ENCODE results near the gene ARID2. TPM values are rescaled to one million over a fixed set of nuclear protein-coding genes. Genes with fewer than 3 reads are reported as not detected.

ARID2 gene
- total and polyA plus RNA-seq, 10 donors, result 5.7 to 59.6 (median 42.6) TPM

DNA sequence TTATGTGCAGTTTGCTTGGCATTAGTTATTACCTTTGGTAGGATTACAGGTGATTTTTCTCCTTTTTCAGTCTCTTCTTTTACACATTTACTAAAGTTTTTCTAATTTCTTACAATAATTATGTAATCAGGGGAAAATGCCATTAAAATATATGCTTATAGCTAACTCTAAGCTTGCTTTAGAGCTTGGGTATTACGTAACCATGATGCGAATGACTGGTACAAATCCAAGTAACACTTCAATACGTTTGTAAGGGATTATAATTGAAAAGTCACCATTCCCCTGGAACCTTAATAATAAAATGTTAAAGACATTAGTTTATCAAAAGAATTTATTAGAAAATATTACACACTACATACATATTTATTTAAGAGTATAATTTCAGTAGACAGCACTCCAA lies 189.3 kb downstream of the ARID2 start:
- Histone ChIP-seq H3K4me1 (no peaks in the 10 kb centered on the region), H3K36me3 (peaks cover 3 to 72% (median 49%) of the 10 kb centered on the region in 6 donors), H3K27ac (no peak overlapping the region), H3K27me3 (replicated peaks in 1 of 7) (no peaks in the 10 kb centered on the region), H3K9me3 (peaks cover 0 to 9% (median 0%) of the 10 kb centered on the region in 8 donors), H3K4me3 (no peak overlapping the region)
- intact Hi-C loops (cut with DNase I; ENCODE audit: low total_unique reads), result no loop called here
- no peak for DNase-seq
- TF ChIP-seq POLR2A (IDR thresholded peaks at IDR 0.05), result no peak
- TF ChIP-seq, protein P1, sequence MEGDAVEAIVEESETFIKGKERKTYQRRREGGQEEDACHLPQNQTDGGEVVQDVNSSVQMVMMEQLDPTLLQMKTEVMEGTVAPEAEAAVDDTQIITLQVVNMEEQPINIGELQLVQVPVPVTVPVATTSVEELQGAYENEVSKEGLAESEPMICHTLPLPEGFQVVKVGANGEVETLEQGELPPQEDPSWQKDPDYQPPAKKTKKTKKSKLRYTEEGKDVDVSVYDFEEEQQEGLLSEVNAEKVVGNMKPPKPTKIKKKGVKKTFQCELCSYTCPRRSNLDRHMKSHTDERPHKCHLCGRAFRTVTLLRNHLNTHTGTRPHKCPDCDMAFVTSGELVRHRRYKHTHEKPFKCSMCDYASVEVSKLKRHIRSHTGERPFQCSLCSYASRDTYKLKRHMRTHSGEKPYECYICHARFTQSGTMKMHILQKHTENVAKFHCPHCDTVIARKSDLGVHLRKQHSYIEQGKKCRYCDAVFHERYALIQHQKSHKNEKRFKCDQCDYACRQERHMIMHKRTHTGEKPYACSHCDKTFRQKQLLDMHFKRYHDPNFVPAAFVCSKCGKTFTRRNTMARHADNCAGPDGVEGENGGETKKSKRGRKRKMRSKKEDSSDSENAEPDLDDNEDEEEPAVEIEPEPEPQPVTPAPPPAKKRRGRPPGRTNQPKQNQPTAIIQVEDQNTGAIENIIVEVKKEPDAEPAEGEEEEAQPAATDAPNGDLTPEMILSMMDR (IDR thresholded peaks at IDR 0.05 in 8 of 11, conservative IDR thresholded peaks at IDR 0.05 in 3 of 11), result no peak
- TF ChIP-seq POLR2AphosphoS5 (IDR thresholded peaks at IDR 0.05), result no peak
- WGBS, 5 donors, result 86 to 98% (median 90%) methylated on average over 3 of the region's 3 CpGs

DNA sequence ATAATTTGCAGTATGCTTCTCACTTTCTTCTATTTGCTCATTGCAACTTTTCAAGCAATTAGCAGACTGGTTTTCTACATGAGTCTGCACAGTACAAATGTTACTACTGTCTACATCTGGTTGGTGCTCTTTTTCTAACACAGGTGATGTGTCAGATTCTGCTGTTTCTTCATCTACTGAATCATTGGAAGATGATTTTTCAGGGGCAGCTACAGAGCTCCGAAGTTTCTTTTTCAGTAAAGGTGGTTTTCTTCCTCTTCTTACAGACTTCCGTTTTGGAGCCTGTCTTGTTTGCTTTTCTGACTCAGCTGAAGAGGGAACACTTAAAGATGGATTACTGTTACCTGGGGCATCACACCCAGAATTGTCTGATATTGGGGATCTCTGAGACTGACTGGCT lies 198.8 kb downstream of the ARID2 start:
- H3K4me3 ChIP-seq, result no peak overlapping the region
- 74 to 88% (median 80%) methylated on average over 2 of the region's 2 CpGs for WGBS, 5 donors
- peaks cover 0 to 100% (median 94%) of the 10 kb centered on the region in 6 donors for H3K36me3 ChIP-seq
- no peaks in the 10 kb centered on the region for H3K4me1 ChIP-seq
- peak overlapping the region in 1 of 8 donors; percentile 17 for H3K27ac ChIP-seq
- no peak for DNase-seq
- intact Hi-C loops (cut with DNase I; ENCODE audit: low total_unique reads), result no loop called here
- TF ChIP-seq, protein P1 (IDR thresholded peaks at IDR 0.05 in 8 of 11, conservative IDR thresholded peaks at IDR 0.05 in 3 of 11), result no peak
- H3K9me3 ChIP-seq, result no peaks in the 10 kb centered on the region
- H3K27me3 ChIP-seq (replicated peaks in 1 of 7), result no peaks in the 10 kb centered on the region

DNA sequence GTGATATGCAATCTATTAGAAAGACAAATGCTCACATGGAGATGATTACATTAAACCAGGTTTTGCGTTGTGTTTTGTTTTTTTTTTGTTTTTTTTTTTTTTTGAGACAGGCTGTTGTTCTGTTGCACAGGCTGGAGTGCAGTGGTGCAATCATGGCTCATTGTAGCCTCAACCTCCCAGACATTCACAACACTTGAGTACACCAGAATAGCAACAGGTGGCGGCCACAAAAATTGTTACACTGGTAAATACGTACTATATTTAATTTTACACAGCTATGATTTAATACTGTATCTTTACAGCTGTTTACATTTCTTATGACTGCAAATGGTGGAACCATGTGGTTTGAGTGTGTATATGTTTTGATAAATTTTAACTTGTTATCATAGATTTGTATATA lies 200.9 kb downstream of the ARID2 start:
- no peak for DNase-seq
- intact Hi-C loops (cut with DNase I; ENCODE audit: low total_unique reads), result no loop called here
- 95 to 97% (median 97%) methylated on average over 3 of the region's 3 CpGs for WGBS, 5 donors
- Histone ChIP-seq H3K27ac (no peak overlapping the region), H3K36me3 (peaks cover 0 to 97% (median 73%) of the 10 kb centered on the region in 6 donors), H3K27me3 (replicated peaks in 1 of 7) (no peaks in the 10 kb centered on the region), H3K9me3 (no peaks in the 10 kb centered on the region), H3K4me3 (no peak overlapping the region), H3K4me1 (peaks cover 0 to 9% (median 0%) of the 10 kb centered on the region in 6 donors)
- no peak for TF ChIP-seq POLR2A (IDR thresholded peaks at IDR 0.05)
- TF ChIP-seq, protein P1 (IDR thresholded peaks at IDR 0.05 in 8 of 11, conservative IDR thresholded peaks at IDR 0.05 in 3 of 11), result no peak
- no peak for TF ChIP-seq POLR2AphosphoS5 (IDR thresholded peaks at IDR 0.05)

DNA sequence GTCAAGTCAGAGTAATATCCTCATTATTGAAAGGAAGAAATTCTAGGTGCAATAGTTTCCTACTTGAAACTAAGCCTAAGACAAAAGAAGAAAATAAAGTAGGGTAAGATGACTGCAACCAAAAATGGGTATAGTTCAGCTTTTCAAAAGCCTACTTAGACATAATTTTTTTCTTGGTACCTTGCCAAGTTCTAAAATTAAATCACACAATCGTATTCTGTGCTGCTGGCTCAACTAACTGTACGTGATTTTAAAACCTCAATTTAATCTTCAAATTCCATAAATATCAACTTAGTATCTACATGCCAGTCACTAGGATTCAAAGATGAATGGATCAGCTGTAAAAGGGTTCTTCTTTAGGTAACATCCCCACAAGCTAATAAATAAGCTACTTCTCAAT lies 204.0 kb downstream of the ARID2 start:
- Histone ChIP-seq H3K27me3 (replicated peaks in 1 of 7) (no peaks in the 10 kb centered on the region), H3K9me3 (no peaks in the 10 kb centered on the region), H3K4me3 (no peak overlapping the region), H3K27ac (no peak overlapping the region), H3K4me1 (peaks cover 0 to 9% (median 0%) of the 10 kb centered on the region in 6 donors), H3K36me3 (peaks cover 0 to 80% (median 45%) of the 10 kb centered on the region in 6 donors)
- no peak for DNase-seq
- WGBS, 5 donors, result 49 to 72% (median 56%) methylated on average over 2 of the region's 2 CpGs
- intact Hi-C loops (cut with DNase I; ENCODE audit: low total_unique reads), result no loop called here
- TF ChIP-seq POLR2AphosphoS5 (IDR thresholded peaks at IDR 0.05) (no peak), POLR2A (IDR thresholded peaks at IDR 0.05) (no peak)
- TF ChIP-seq, protein P1 (IDR thresholded peaks at IDR 0.05 in 8 of 11, conservative IDR thresholded peaks at IDR 0.05 in 3 of 11), result no peak
